Right lobe of liver (tissue), 4 donors: Measurements from ENCODE around the gene VWA5B1.

ENCODE experiments used
- CTCF ChIP-seq, 4 donors: fragments of 200-600 bp in 3 of 4; fragments of 450-650 bp in 1 of 4; IDR thresholded peaks; one replicate each; pipeline versions ENCODE4 v1.5.1 to v1.8.0; 2016 to 2022; ENCODE audit warnings: antibody characterized with exemption in 4 of 4, mild to moderate bottlenecking in 2 of 4
- POLR2A ChIP-seq: fragments of 450-650 bp; IDR thresholded peaks from one replicate; pipeline ENCODE4 v1.6.1; 2017; ENCODE audit warnings: antibody characterized with exemption, mild to moderate bottlenecking
- donor health status: DM: no; HTN: no; CAD: no.
- donor health status: DM: no; HTN: no; CAD: no.
- donor health status: DM: no; HTN: yes; CAD: no.

GRCh38 chr1:20323613-20323920 lies 32.9 kb downstream of the VWA5B1 start:
- TF ChIP-seq CTCF (IDR thresholded peaks at IDR 0.05), result no peak
- no peak for TF ChIP-seq POLR2A
